HEK293T (cell line): ENCODE results near the gene MACROH2A1.

Experiments
- BHLHE40 ChIP-seq: fragments of 450-650 bp; IDR thresholded peaks from 2 replicates; pipeline ENCODE4 v1.6.1; 2016; ENCODE audit warnings: mild to moderate bottlenecking, moderate library complexity, borderline replicate concordance
- CTBP1 ChIP-seq: fragments of 450-650 bp; IDR thresholded peaks from 2 replicates; pipeline ENCODE4 v1.6.1; 2016; ENCODE audit warnings: borderline replicate concordance
- FOXA1 ChIP-seq: fragments of 450-650 bp; IDR thresholded peaks from 2 replicates; pipeline ENCODE4 v1.6.1; 2016; ENCODE audit warnings: mild to moderate bottlenecking
- FOXM1 ChIP-seq: fragments of 450-650 bp; IDR thresholded peaks from 2 replicates; pipeline ENCODE4 v1.6.1; 2017; ENCODE audit warnings: mild to moderate bottlenecking, borderline replicate concordance
- LEF1 ChIP-seq: fragments of 450-650 bp; IDR thresholded peaks from 2 replicates; pipeline ENCODE4 v1.6.1; 2017; ENCODE audit warnings: mild to moderate bottlenecking, borderline replicate concordance
- PKNOX1 ChIP-seq: fragments of 450-650 bp; IDR thresholded peaks from 2 replicates; pipeline ENCODE4 v1.6.1; 2016
- SP1 ChIP-seq: fragments of 450-650 bp; IDR thresholded peaks from 2 replicates; pipeline ENCODE4 v1.6.1; 2017
- SUZ12 ChIP-seq: fragments of 450-650 bp; IDR thresholded peaks from 2 replicates; pipeline ENCODE4 v1.6.1; 2016; ENCODE audit warnings: mild to moderate bottlenecking
- ZNF384 ChIP-seq: fragments of 450-650 bp; IDR thresholded peaks from 2 replicates; pipeline ENCODE4 v1.6.1; 2016

- TF ChIP-seq PKNOX1 (no peak), ZNF384 (no peak), FOXM1 (no peak), FOXA1 (no peak), CTBP1 (no peak), SP1 (no peak), BHLHE40 (no peak), SUZ12 (no peak), LEF1 (no peak)
Measured at GRCh38 chr5:135382981-135383380, 16.1 kb downstream of the MACROH2A1 start.
